GM18507 (cell line): ENCODE data around the gene CALML3.

Experiments
- DNase-seq: peaks from one replicate; pipeline ENCODE4 v3.0.0; 2011; ENCODE audit warnings: low read depth; ENCODE audit not compliant: insufficient read length; ENCODE audit errors: extremely low spot score
- FAIRE-seq: peaks from 2 replicates; lab custom pipeline; 2011; peaks lifted over from hg19 to GRCh38; lab: Jason Lieb, UNC

CALML3 gene

DNA sequence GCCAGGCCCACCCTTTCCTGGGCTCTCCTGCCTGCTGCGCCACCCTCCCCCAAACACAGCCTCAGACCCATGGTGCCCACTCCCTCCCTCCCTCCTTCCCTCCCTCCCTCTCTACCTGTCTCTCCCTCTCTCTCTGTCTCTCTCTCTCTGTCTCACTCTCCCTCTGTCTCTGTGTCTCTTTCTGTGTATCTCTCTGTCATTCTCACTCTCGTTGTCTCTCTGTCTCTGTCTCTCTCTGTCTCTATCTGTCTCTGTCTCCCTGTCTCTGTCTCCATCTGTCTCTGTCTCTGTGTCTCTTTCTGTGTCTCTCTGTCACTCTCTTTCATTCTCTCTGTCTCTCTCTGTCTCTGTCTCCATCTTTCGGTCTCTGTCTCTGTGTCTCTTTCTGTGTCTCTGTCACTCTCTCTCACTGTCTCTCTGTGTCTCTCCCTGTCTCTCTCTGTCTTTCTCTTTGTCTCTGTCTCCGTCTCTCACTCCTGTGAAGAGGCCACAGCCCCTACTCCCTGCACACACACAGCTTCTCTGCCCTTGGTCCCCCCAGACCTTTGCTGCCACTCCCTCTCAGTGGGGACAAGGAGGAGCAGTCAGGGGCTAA, 51.5 kb downstream of the CALML3 start:
- DNase-seq (no peak), FAIRE-seq (no peak)
